ENCODE results near the gene LRRC47.

LRRC47 gene

DNA sequence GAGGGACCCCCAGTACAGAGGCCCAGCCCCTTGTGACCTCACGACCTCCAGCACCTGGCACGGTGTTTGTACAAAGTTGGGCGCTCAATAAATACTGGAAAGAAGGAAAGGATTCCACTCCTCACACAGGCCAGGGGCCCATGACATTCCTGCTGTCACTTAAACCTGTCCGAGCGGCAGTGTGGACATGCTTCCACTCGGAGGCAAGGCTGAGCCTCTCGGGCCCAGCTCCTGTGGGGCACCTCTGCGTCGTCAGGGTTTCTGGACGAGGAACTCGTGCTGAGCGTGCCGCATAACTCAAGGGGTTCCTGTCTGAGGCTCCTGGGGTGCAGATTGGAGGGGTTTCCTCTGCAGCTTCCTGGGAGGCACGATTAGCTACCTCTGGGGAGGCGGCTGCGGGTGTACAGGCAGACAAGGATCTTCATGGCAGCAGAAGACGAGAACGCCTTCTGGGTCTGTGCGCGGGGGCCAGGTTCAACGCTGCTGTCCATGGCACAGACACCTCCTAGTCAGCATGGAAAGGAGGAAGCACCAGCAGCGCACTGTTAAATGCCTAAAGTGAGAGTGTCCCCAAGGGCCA lies 27.4 kb downstream of the LRRC47 start:
- TF ChIP-seq, protein P1, sequence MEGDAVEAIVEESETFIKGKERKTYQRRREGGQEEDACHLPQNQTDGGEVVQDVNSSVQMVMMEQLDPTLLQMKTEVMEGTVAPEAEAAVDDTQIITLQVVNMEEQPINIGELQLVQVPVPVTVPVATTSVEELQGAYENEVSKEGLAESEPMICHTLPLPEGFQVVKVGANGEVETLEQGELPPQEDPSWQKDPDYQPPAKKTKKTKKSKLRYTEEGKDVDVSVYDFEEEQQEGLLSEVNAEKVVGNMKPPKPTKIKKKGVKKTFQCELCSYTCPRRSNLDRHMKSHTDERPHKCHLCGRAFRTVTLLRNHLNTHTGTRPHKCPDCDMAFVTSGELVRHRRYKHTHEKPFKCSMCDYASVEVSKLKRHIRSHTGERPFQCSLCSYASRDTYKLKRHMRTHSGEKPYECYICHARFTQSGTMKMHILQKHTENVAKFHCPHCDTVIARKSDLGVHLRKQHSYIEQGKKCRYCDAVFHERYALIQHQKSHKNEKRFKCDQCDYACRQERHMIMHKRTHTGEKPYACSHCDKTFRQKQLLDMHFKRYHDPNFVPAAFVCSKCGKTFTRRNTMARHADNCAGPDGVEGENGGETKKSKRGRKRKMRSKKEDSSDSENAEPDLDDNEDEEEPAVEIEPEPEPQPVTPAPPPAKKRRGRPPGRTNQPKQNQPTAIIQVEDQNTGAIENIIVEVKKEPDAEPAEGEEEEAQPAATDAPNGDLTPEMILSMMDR (IDR thresholded peaks at IDR 0.05; ENCODE audit: insufficient read depth, missing control alignments) = no peak
- DNase-seq (ENCODE audit: insufficient read length, low spot score) (no peak), FAIRE-seq (no peak)

DNA sequence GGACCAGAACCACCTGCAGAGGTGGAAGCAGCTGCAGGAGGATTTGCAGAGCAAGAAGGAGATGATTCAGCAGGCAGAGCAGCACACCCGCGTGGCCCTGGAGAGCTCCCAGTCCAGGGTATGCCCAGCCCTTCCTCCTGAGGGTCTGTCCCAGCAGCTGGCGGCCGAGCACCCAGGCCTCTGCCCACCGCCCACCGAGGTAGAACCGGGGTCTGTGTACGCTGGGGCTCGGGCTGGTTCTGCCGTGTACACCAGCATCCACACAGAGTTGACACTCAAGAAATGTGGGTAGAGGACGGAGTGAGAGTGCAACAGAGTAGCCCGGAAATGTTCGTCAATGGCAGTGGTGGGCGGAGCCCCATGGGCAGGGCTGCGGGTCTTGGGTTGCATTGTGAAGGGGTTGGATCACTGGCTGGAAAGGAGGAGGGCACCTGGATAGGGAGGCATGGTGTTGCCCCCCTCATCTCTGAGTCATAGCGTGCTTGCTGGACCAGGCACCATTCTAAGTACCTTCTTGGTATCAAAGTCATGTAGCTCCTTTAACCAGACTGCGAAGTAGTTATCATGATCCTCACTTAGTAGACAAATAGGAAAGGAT lies 28.9 kb downstream of the LRRC47 start:
- no peak for FAIRE-seq
- TF ChIP-seq, protein P1 (IDR thresholded peaks at IDR 0.05; ENCODE audit: insufficient read depth, missing control alignments) = no peak
- no peak for DNase-seq (ENCODE audit: insufficient read length, low spot score)

DNA sequence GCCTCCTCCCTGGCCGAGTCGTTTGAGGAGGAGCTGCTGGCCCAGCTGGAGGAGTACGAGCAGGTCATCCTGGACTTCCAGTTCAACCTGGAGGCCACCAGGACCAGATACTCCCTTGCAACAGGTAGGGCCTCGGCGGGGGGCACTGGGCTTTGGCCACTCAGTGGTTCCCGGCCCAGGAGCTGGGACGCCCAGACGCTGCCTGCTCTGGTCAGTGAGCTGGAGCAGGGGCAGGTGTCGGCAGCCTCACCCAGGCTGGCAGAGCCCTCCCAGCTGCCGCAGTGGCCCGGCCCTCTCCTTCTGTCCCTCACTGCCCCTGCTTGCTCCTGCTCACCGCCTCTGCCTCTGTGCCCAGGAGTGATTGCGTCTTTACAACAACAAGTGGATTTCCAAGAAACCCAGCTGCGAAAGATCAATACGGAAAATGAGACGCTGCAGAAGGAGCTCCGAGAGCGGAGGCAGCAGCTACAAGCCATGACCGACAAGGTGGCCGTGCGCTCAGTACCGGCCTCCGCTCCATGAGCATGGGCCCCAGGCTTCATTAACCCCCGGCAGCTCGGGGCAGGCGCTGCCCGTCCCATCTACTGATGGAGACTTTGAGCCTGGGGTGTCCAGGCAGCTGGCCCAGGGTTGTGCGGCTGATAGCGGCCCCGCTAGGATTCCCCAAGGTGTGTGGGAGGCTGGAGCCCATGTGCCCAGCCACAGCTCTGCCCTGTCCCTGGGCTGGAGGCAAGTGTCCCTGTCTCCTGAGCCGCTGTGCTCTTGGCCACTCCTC lies 32.8 kb downstream of the LRRC47 start:
- FAIRE-seq (no peak), DNase-seq (ENCODE audit: insufficient read length, low spot score) (no peak)
- TF ChIP-seq, protein P1 (IDR thresholded peaks at IDR 0.05; ENCODE audit: insufficient read depth, missing control alignments) = no peak

DNA sequence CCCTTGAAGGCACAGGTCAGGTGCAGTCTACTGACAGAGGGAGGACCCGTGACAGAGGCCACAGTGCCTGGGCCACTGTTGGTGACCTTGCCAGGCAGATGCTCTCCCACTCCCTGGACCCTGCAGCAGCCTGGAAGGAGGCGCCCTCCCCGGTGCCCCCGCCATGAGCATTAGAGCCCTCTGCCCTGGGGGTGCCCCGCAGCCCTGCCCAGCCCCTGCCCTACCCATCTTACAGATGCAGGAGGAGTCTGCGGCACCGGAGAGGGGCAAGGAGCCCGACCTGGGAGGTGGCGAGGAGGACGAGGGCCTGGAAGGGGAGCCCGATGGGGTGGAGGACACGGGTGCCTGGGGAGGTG lies 33.4 kb downstream of the LRRC47 start:
- DNase-seq (ENCODE audit: insufficient read length, low spot score) (no peak), FAIRE-seq (no peak)
- TF ChIP-seq, protein P1 (IDR thresholded peaks at IDR 0.05; ENCODE audit: insufficient read depth, missing control alignments) = no peak

DNA sequence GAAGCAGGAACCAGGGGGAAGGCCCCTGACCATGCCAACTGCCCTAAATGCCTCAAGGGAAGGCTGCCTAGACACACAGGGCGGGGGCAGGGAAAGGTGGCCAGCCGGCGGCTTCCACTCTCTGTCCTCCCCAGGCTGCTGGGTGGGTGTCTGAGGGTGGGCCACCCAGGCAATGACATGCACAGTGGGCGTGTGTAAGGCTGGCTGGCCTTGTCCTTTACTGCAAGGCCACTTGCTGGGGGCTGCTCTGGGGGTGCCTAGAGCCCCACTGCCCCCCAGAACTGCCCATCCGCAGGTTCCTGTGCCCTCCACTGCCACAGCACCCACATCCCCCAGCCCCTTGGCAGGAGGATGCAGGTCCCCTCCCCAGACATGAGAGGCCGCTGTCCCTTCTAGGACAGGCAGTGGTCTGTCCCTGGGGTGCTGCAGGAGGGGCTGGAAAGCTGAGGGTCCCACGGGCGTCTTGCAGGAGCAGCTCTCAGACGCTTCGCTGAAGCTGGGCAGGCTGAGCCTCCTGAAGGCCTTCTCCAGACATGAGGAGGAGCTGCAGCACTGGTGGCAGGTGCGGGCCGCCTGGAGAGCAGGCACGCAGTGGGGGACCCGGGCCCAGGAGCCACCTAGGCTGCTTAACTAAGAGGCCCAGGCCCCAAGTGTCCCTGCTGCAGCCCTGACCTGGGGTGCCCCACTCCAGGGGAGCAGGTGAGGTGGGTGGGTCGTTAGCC lies 34.0 kb downstream of the LRRC47 start:
- DNase-seq (ENCODE audit: insufficient read length, low spot score) = no peak
- TF ChIP-seq, protein P1 (IDR thresholded peaks at IDR 0.05; ENCODE audit: insufficient read depth, missing control alignments) = no peak
- FAIRE-seq = no peak

DNA sequence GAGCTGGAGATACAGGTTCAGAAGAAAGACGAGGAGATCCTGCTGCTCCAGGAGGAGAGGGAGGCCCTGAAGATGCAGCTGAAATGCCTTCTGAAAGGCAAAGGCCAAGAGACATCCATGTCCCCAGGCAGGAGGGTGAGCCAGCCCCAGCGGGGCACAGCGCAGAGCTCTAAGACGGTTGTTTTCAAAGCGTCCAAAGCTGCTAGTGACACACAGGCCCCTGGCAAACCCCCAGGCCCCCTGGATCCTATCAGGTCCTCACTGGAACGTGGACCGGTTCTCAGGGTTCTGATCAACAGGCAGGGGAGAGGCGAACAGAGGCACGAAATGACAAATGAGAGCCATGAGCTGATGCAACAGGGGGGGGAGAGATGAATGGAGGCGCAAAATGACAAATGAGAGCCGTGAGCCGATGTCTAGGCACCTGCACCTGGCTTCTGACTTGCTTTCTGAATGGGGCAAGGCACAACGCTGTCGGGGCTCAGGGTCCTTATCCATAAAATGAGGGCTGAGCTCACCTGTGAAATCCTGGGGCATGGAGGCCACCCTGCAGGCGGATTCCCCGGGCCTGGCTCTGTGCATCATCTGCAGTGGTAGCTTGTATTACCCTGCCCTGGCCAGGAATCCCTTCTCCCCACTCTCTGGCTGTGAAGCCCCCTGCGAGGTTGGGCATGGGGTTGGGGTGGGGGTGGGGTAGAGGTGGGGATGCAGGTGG lies 34.8 kb downstream of the LRRC47 start:
- no peak for FAIRE-seq
- TF ChIP-seq, protein P1 (IDR thresholded peaks at IDR 0.05; ENCODE audit: insufficient read depth, missing control alignments) = no peak
- DNase-seq (ENCODE audit: insufficient read length, low spot score) = no peak

Measured in D721Med (cell line).